T-helper 2 cell (primary cell): ENCODE measurements around the gene STING1.
"Not testable (repeated sequence)": the region's sequence is repeated elsewhere in the genome, so short reads cannot be mapped to it uniquely, and the experiment has no call there.

ENCODE experiments used
- DNase-seq, 5 experiments: peaks; one replicate each; pipeline versions ENCODE4 v3.0.0 to v3.0.0-alpha.2; 2012 to 2022
- total RNA-seq, 2 donors: gene quantifications; one replicate each; lab custom pipeline; 2026; lab: John Stamatoyannopoulos, UW

Gene STING1
- 111 to 113 reads per million in 2 donors for total RNA-seq

GRCh38 chr5:139482050-139482889 is at the start of gene STING1:
Gene STING1, minus strand, starts transcription at chr5:139482758. Its CDS starts 1,054 bp downstream, at chr5:139481704.
- DNase-seq: peak in 4 of 5 experiments; percentile 35 to 83 (median 61)

GRCh38 chr5:139531772-139532169 is 49.2 kb upstream of the STING1 start:
- DNase-seq: no peak

- DNase-seq: not testable (repeated sequence)
Observed at GRCh38 chr5:139530079-139530478, 47.5 kb upstream of the STING1 start.

- DNase-seq: not testable (repeated sequence)
Observed at GRCh38 chr5:139528695-139529094, 46.1 kb upstream of the STING1 start.

- not testable (repeated sequence) for DNase-seq
Observed at GRCh38 chr5:139527896-139528467, 45.4 kb upstream of the STING1 start.

GRCh38 chr5:139527090-139527470 is 44.5 kb upstream of the STING1 start:
- DNase-seq: not testable (repeated sequence)

GRCh38 chr5:139526309-139527089 is 43.9 kb upstream of the STING1 start:
- DNase-seq: not testable (repeated sequence)

- DNase-seq: not testable (repeated sequence)
Observed at GRCh38 chr5:139525586-139526308, 43.2 kb upstream of the STING1 start.

- DNase-seq: peak in 1 of 5 experiments; percentile 19
Observed at GRCh38 chr5:139524940-139525585, 42.5 kb upstream of the STING1 start.

GRCh38 chr5:139524446-139524845 is 41.9 kb upstream of the STING1 start:
- DNase-seq: no peak

GRCh38 chr5:139523635-139524445 is 41.3 kb upstream of the STING1 start:
- no peak for DNase-seq

GRCh38 chr5:139517683-139518564 is 35.4 kb upstream of the STING1 start:
- DNase-seq: peak; percentile 77 to 88 (median 85)

- DNase-seq: peak in 1 of 5 experiments; percentile 16
Observed at GRCh38 chr5:139514486-139514856, 31.9 kb upstream of the STING1 start.

GRCh38 chr5:139513852-139514485 is 31.4 kb upstream of the STING1 start:
- no peak for DNase-seq

- peak; percentile 50 to 81 (median 68) for DNase-seq
Observed at GRCh38 chr5:139513434-139513833, 30.9 kb upstream of the STING1 start.

GRCh38 chr5:139512786-139513390 is 30.3 kb upstream of the STING1 start:
- DNase-seq: peak in 1 of 5 experiments; percentile 24

- DNase-seq: not testable (repeated sequence)
Observed at GRCh38 chr5:139504722-139505121, 22.2 kb upstream of the STING1 start.

GRCh38 chr5:139503879-139504278 is 21.3 kb upstream of the STING1 start:
- not testable (repeated sequence) for DNase-seq
